ENCODE results near the gene PTPRD. TPM values are rescaled to one million over a fixed set of nuclear protein-coding genes. Genes with fewer than 3 reads are reported as not detected.

The PTPRD gene
- total and polyA plus RNA-seq, 9 of the 15 experiments (the other 6 are each of a cell fraction or from before 2014, with no cell fraction given), result 0.11 TPM; not detected in 8

- Histone ChIP-seq H3K27me3 (ENCODE audit: control insufficient read depth in 2 of 2, insufficient read depth in 2 of 2, low read length in 2 of 2) (no peaks in the 10 kb centered on the region), H3K4me2 (ENCODE audit: insufficient read depth, low read length) (no peak overlapping the region), H3K4me1 (replicated peaks in 1 of 2; ENCODE audit: control insufficient read depth in 2 of 2, insufficient read depth in 2 of 2, low read length in 2 of 2) (no peaks in the 10 kb centered on the region), H3K36me3 (ENCODE audit: control insufficient read depth, insufficient read depth, low read length) (no peaks in the 10 kb centered on the region), H4K20me1 (replicated peaks; ENCODE audit: control insufficient read depth, insufficient read depth, low read length) (no peaks in the 10 kb centered on the region), H3K9me1 (ENCODE audit: control insufficient read depth, insufficient read depth, low read length) (no peaks in the 10 kb centered on the region), H3K79me2 (ENCODE audit: control insufficient read depth, insufficient read depth, low read length) (no peaks in the 10 kb centered on the region), H2AFZ (ENCODE audit: low read depth, low read length) (no peak overlapping the region), H3K9me3 (replicated peaks; ENCODE audit: control insufficient read depth, insufficient read depth, low read depth, low read length) (no peaks in the 10 kb centered on the region), H3K27ac (ENCODE audit: extremely low read depth, low read depth, low read length) (no peak overlapping the region), H3K9ac (ENCODE audit: insufficient read depth in 1 of 2, low read depth in 2 of 2, low read length in 2 of 2) (no peak overlapping the region), H3K4me3 (no peak overlapping the region)
- CTCF ChIA-PET (ENCODE audit: low intra/inter-chr PET ratio), result no interaction called here
- in situ Hi-C loops (cut with MboI) (no loop called here), intact Hi-C loops (cut with micrococcal nuclease) (no loop called here)
- POLR2A ChIA-PET, result no interaction called here
- WGBS (ENCODE audit: insufficient coverage, low coverage, missing lambda C conversion rate), result 0% methylated on average over 4 of the region's 4 CpGs
- DNase-seq (ENCODE audit: extremely low read depth in 1 of 4, low spot score in 3 of 4) (no peak), ATAC-seq (no peak), FAIRE-seq (no peak)
- TF ChIP-seq ZNF655 (CRISPR knock-in tag; IDR thresholded peaks at IDR 0.05) (no peak), HNRNPLL (IDR thresholded peaks at IDR 0.05; ENCODE audit: low read depth, low read length, poor library complexity, severe bottlenecking) (no peak), KLF10 (CRISPR knock-in tag; IDR thresholded peaks at IDR 0.05) (no peak), ZBTB1 (CRISPR knock-in tag; IDR thresholded peaks at IDR 0.05; ENCODE audit: borderline replicate concordance, low read depth) (no peak), PTTG1 (tag; IDR thresholded peaks at IDR 0.05; ENCODE audit: low read depth) (no peak), NFYB (IDR thresholded peaks at IDR 0.05; ENCODE audit: extremely low read depth, insufficient read length) (no peak), FOXM1 (IDR thresholded peaks at IDR 0.05; ENCODE audit: low read depth) (no peak), FOXM1 (CRISPR knock-in tag; IDR thresholded peaks at IDR 0.05; ENCODE audit: low read depth) (no peak), ZNF140 (CRISPR knock-in tag; IDR thresholded peaks at IDR 0.05) (no peak)
- BruUV-seq (replicated peaks), result no TSS peak
Observed at GRCh38 chr9:8391132-8391531, 2221.7 kb downstream of the PTPRD start.
